IMR-90 (cell line): Measurements from ENCODE around the gene PLCG1. TPM values are rescaled to one million over a fixed set of nuclear protein-coding genes. Genes with fewer than 3 reads are reported as not detected.

Source experiments
- ATAC-seq: fragments of 200-7000 bp; cut with Tn5 transposase; 2 replicates; pipeline ENCODE4 v1.9.1; 2020; ENCODE audit warnings: low read depth, mild to moderate bottlenecking, moderate library complexity
- BruUV-seq: library from RNA; stranded (reverse); fragments of 400-500 nt; replicated peaks from 2 replicates; lab custom pipeline; 2021; lab: Mats Ljungman, UMichigan
- CTCF ChIA-PET: fragments of 300-600 bp; formaldehyde crosslinking; extraction: SDS; loops from one replicate; lab custom pipeline; 2021; ENCODE audit warnings: antibody characterized with exemption; lab: Yijun Ruan, JAX
- POLR2A ChIA-PET: fragments of 300-600 bp; sonication (Branson Sonifier 250); formaldehyde crosslinking; loops from one replicate; lab custom pipeline; 2022; ENCODE audit warnings: antibody characterized with exemption; ENCODE audit not compliant: unreplicated experiment; lab: Charles Lee
- DNase-seq: peaks from one replicate; pipeline ENCODE4 v3.0.0; 2013
- H2AFZ ChIP-seq: replicated peaks from 2 replicates; pipeline ENCODE3; 2013; ENCODE audit warnings: low read length, mild to moderate bottlenecking; ENCODE audit not compliant: poor library complexity
- H2AK5ac ChIP-seq: 2 replicates; pipeline ENCODE4 v1.6.1; 2013; ENCODE audit warnings: low read depth, low read length, inconsistent platforms
- H2AK9ac ChIP-seq: replicated peaks from 2 replicates; pipeline ENCODE3; 2013; ENCODE audit warnings: mild to moderate bottlenecking, low read depth, low read length, moderate library complexity; ENCODE audit not compliant: poor library complexity
- H2BK120ac ChIP-seq: 2 replicates; pipeline ENCODE4 v1.6.1; 2013; ENCODE audit warnings: low read depth, low read length, inconsistent platforms
- H2BK15ac ChIP-seq: 3 replicates; pipeline ENCODE4 v1.6.1; 2013; ENCODE audit warnings: low read depth, low read length, inconsistent platforms
- H2BK20ac ChIP-seq: 2 replicates; pipeline ENCODE4 v1.6.1; 2013; ENCODE audit warnings: low read depth, mild to moderate bottlenecking, inconsistent platforms, low read length, moderate library complexity
- H2BK5ac ChIP-seq: 2 replicates; pipeline ENCODE4 v1.6.1; 2013; ENCODE audit warnings: mild to moderate bottlenecking, low read depth, low read length, inconsistent platforms; ENCODE audit not compliant: poor library complexity, severe bottlenecking
- H3K14ac ChIP-seq: replicated peaks from 2 replicates; pipeline ENCODE4 v1.6.1; 2013; ENCODE audit warnings: low read depth, low read length, inconsistent platforms
- H3K18ac ChIP-seq: 2 replicates; pipeline ENCODE4 v1.6.1; 2013; ENCODE audit warnings: low read depth, low read length, control low read depth
- H3K23ac ChIP-seq: 2 replicates; pipeline ENCODE4 v1.6.1; 2013; ENCODE audit warnings: low read depth, low read length, inconsistent platforms
- H3K27ac ChIP-seq: 2 replicates; pipeline ENCODE4 v1.5.1; 2013; ENCODE audit warnings: mild to moderate bottlenecking, control low read depth, low read length; ENCODE audit not compliant: insufficient read depth
- H3K27me3 ChIP-seq: 2 replicates; pipeline ENCODE4 v1.6.1; 2013; ENCODE audit warnings: low read length; ENCODE audit not compliant: control insufficient read depth, insufficient read depth
- H3K36me3 ChIP-seq: 2 replicates; pipeline ENCODE4 v1.6.1; 2013; ENCODE audit warnings: low read length, mixed read lengths; ENCODE audit not compliant: control insufficient read depth, insufficient read depth
- H3K4ac ChIP-seq: 2 replicates; pipeline ENCODE4 v1.6.1; 2013; ENCODE audit warnings: low read depth, low read length, inconsistent platforms
- H3K4me1 ChIP-seq: 2 replicates; pipeline ENCODE4 v1.6.1; 2013; ENCODE audit warnings: low read length, mixed read lengths; ENCODE audit not compliant: control insufficient read depth, insufficient read depth
- H3K4me2 ChIP-seq: 2 replicates; pipeline ENCODE4 v1.6.1; 2013; ENCODE audit warnings: low read depth, mild to moderate bottlenecking, control low read depth, low read length, moderate library complexity
- H3K4me3 ChIP-seq: 2 replicates; pipeline ENCODE4 v1.5.1; 2013; ENCODE audit warnings: low read depth, mild to moderate bottlenecking, control low read depth, low read length, moderate library complexity; ENCODE audit not compliant: insufficient read depth
- H3K56ac ChIP-seq: 2 replicates; pipeline ENCODE4 v1.6.1; 2013; ENCODE audit warnings: low read length, inconsistent platforms; ENCODE audit not compliant: insufficient read depth; ENCODE audit errors: extremely low read depth
- H3K79me1 ChIP-seq, 2 experiments: 2 replicates each; pipeline ENCODE4 v1.6.1; 2013; ENCODE audit warnings: low read length in 2 of 2, inconsistent platforms in 1 of 2, low read depth in 1 of 2
- H3K9ac ChIP-seq: 2 replicates; pipeline ENCODE4 v1.6.1; 2013; ENCODE audit warnings: low read depth, low read length, control low read depth
- H3K9me1 ChIP-seq: 2 replicates; pipeline ENCODE4 v1.6.1; 2013; ENCODE audit warnings: low read length, inconsistent platforms; ENCODE audit not compliant: insufficient read depth
- H3K9me3 ChIP-seq: 2 replicates; pipeline ENCODE4 v1.6.1; 2013; ENCODE audit warnings: low read length; ENCODE audit not compliant: control insufficient read depth, insufficient read depth
- H4K20me1 ChIP-seq: 2 replicates; pipeline ENCODE4 v1.6.1; 2013; ENCODE audit warnings: low read length, inconsistent platforms; ENCODE audit not compliant: insufficient read depth
- H4K5ac ChIP-seq: 2 replicates; pipeline ENCODE4 v1.6.1; 2013; ENCODE audit warnings: mild to moderate bottlenecking, low read depth, low read length, control low read depth
- H4K8ac ChIP-seq, 2 experiments: 2 replicates each; pipeline ENCODE4 v1.6.1; 2013; ENCODE audit warnings: low read depth in 2 of 2, low read length in 2 of 2, control low read depth in 1 of 2, inconsistent platforms in 1 of 2
- H4K91ac ChIP-seq: 2 replicates; pipeline ENCODE4 v1.6.1; 2013; ENCODE audit warnings: low read depth, low read length, inconsistent platforms; ENCODE audit not compliant: insufficient read depth
- MAFK ChIP-seq: IDR thresholded peaks from 2 replicates; pipeline ENCODE4 v1.6.1; 2012; ENCODE audit warnings: low read depth, low read length, improper control_type of control experiment
- WGBS, 2 experiments: methylation state at CpG; one replicate each; pipeline versions ENCODE4 v1.1.5 to v1.1.7; 2013; ENCODE audit warnings: missing lambda C conversion rate in 2 of 2; ENCODE audit not compliant: insufficient read length in 1 of 2; ENCODE audit errors: extremely low coverage in 2 of 2; 5-methylcytosine and 5-hydroxymethylcytosine counted together
- dilution Hi-C: fragments of 300-500 bp; cut with HindIII; formaldehyde crosslinking; loops from one replicate; pipeline ENCODE4 v1.14.3; 2018; ENCODE audit warnings: low sequenced_read_pairs; ENCODE audit not compliant: unreplicated experiment
- in situ Hi-C: fragments of 300-500 bp; cut with MboI; formaldehyde crosslinking; loops from 3 replicates; pipeline ENCODE4 v1.14.3; 2019; ENCODE audit warnings: low sequenced_read_pairs, inconsistent platforms, mixed read lengths
- intact Hi-C: fragments of 100-400 bp; cut with micrococcal nuclease; formaldehyde crosslinking; loops from 2 replicates; pipeline ENCODE4 v1.10.0; 2022
- polyA plus RNA-seq, 3 experiments: library from polyadenylated mRNA; depleted of rRNA; stranded (reverse); fragments of >200 nt; gene quantifications; 2 replicates each; pipeline ENCODE4 v1.2.3, GENCODE V29; 2012; ENCODE audit warnings: low replicate concordance in 1 of 3
- total RNA-seq: library from RNA; depleted of rRNA; stranded (reverse); fragments of >200 nt; gene quantifications from 2 replicates; pipeline ENCODE4 v1.2.3, GENCODE V29; 2012

The PLCG1 gene
- total and polyA plus RNA-seq, 2 of the 4 experiments (the other 2 are of a cell fraction) = 59.1 to 69.1 TPM

DNA sequence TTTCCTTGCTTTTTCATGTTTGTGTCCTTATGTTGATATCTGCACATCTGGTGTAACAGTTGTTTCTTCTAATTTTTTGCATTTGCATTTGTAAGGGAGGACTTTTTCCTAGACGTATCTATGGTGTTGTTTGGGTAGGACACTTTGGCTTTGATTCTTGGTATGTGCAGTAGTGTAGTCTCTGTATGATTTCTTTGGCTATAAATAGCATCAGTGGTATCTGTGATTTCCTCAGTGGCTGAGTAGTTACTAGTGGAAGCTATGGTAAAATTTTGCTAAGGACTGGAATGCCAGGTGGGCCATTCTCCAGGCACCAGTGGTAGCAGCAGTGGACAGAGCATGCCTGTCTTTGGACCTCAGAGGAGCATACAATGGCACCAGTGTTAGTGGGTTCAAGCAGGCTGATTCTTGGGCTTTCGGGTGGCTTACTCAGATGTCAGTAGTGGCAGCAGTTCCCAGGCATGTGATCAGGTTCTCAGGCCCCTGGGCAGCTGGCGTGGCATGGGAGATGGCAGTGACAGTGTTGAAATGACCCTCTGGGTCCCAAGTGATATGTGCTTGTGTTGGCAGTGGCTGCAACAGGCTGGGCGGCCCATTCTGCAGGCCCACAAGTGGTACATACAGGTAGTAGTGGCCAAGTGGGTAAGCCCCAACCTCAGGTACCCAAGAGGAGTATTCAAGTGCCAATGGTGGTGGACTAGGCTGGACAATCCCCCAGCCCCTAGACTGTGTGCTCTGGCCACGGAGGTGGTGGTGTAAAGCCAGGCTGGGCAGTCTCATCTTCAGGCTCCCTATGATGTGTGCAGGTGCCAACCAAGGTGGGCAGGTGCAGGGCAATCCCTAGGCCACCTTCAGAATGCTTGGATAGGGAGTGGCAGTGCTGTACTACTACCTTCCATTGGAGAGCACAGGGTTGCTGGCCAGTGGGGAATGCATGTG, 54.5 kb downstream of the PLCG1 start:
- H2BK120ac ChIP-seq = no peak overlapping the region
- intact Hi-C loops (no loop called here), in situ Hi-C loops (no loop called here), dilution Hi-C loops (no loop called here)
- ChIA-PET CTCF (no interaction called here), POLR2A (no interaction called here)
- no peak overlapping the region for H3K56ac ChIP-seq
- peaks cover 2% of the 10 kb centered on the region; the same call in 1 of the 2 replicates for H4K20me1 ChIP-seq
- no peak overlapping the region for H4K91ac ChIP-seq
- H3K4me1 ChIP-seq = no peaks in the 10 kb centered on the region
- no peaks in the 10 kb centered on the region for H3K27me3 ChIP-seq
- no peak for ATAC-seq
- TF ChIP-seq MAFK = no peak
- BruUV-seq = no TSS peak
- no peak overlapping the region for H3K23ac ChIP-seq
- WGBS, 2 experiments = 100% methylated on average over 3 of the region's 5 CpGs; no CpG with 5 or more reads in 1 of the 2 experiments
- H3K9me3 ChIP-seq = peaks cover 10% of the 10 kb centered on the region
- no peak overlapping the region for H2AFZ ChIP-seq
- H4K5ac ChIP-seq = no peak overlapping the region
- no peak overlapping the region for H3K4me2 ChIP-seq
- H3K79me1 ChIP-seq = peaks cover 6 to 21% of the 10 kb centered on the region in 2 experiments
- H2BK5ac ChIP-seq = no peak overlapping the region
- H3K4ac ChIP-seq = no peak overlapping the region
- no peak overlapping the region for H3K27ac ChIP-seq
- no peak overlapping the region for H3K9ac ChIP-seq
- H2AK5ac ChIP-seq = no peak overlapping the region
- no peak for DNase-seq
- no peak overlapping the region for H2BK20ac ChIP-seq
- H3K18ac ChIP-seq = no peak overlapping the region
- H3K36me3 ChIP-seq = peaks cover 7% of the 10 kb centered on the region
- H2BK15ac ChIP-seq = no peak overlapping the region
- H4K8ac ChIP-seq = no peak overlapping the region
- no peak overlapping the region for H3K14ac ChIP-seq
- H3K9me1 ChIP-seq = no peaks in the 10 kb centered on the region
- H3K4me3 ChIP-seq = no peak overlapping the region
- H2AK9ac ChIP-seq = no peak overlapping the region
